ENCODE measurements around the gene IQCE. TPM values are rescaled to one million over a fixed set of nuclear protein-coding genes. Genes with fewer than 3 reads are reported as not detected.
A peak's percentile ranks its signal among the peaks of the same experiment; 100 is the strongest.

IQCE gene
- polyA plus RNA-seq, 1 donor from 2014 or later: 2.3 TPM

- Mint-ChIP-seq H3K4me3 (peak overlapping the region in 1 of 4 donors; percentile 45), H3K36me3 (peaks cover 2% of the 10 kb centered on the region), H3K27ac (no peak overlapping the region), H3K9me3 (no peaks in the 10 kb centered on the region), H3K4me1 (peaks cover 8 to 13% (median 12%) of the 10 kb centered on the region in 3 donors), H3K27me3 (no peaks in the 10 kb centered on the region)
Measured at GRCh38 chr7:2568521-2569223, 9.9 kb downstream of the IQCE start.

- Mint-ChIP-seq H3K27me3 (no peaks in the 10 kb centered on the region), H3K36me3 (peaks cover 7% of the 10 kb centered on the region), H3K27ac (no peak overlapping the region), H3K9me3 (no peaks in the 10 kb centered on the region), H3K4me3 (no peak overlapping the region), H3K4me1 (peaks cover 8 to 13% (median 12%) of the 10 kb centered on the region in 3 donors)
Measured at GRCh38 chr7:2569421-2569820, 10.6 kb downstream of the IQCE start.

GRCh38 chr7:2570021-2570420 is 11.2 kb downstream of the IQCE start:
- Mint-ChIP-seq H3K27ac (no peak overlapping the region), H3K27me3 (no peaks in the 10 kb centered on the region), H3K36me3 (peaks cover 10% of the 10 kb centered on the region), H3K4me3 (no peak overlapping the region), H3K9me3 (no peaks in the 10 kb centered on the region), H3K4me1 (peaks cover 8 to 13% (median 12%) of the 10 kb centered on the region in 3 donors)

- no peak overlapping the region for H3K4me3 Mint-ChIP-seq
- no peaks in the 10 kb centered on the region for H3K27me3 Mint-ChIP-seq
- H3K9me3 Mint-ChIP-seq: no peaks in the 10 kb centered on the region
- H3K27ac Mint-ChIP-seq: no peak overlapping the region
- H3K36me3 Mint-ChIP-seq: peaks cover 13% of the 10 kb centered on the region
- peaks cover 8 to 13% (median 12%) of the 10 kb centered on the region in 3 donors for H3K4me1 Mint-ChIP-seq
Measured at GRCh38 chr7:2571409-2571808, 12.6 kb downstream of the IQCE start.

GRCh38 chr7:2572101-2572842 is 13.5 kb downstream of the IQCE start:
- H3K4me3 Mint-ChIP-seq: no peak overlapping the region
- H3K36me3 Mint-ChIP-seq: peaks cover 13% of the 10 kb centered on the region
- no peak overlapping the region for H3K27ac Mint-ChIP-seq
- no peaks in the 10 kb centered on the region for H3K9me3 Mint-ChIP-seq
- H3K27me3 Mint-ChIP-seq: no peaks in the 10 kb centered on the region
- peaks cover 0 to 6% (median 5%) of the 10 kb centered on the region in 3 donors for H3K4me1 Mint-ChIP-seq

GRCh38 chr7:2573761-2574160 is 15.0 kb downstream of the IQCE start:
- H3K4me3 Mint-ChIP-seq: no peak overlapping the region
- H3K9me3 Mint-ChIP-seq: no peaks in the 10 kb centered on the region
- no peaks in the 10 kb centered on the region for H3K4me1 Mint-ChIP-seq
- peaks cover 13% of the 10 kb centered on the region for H3K36me3 Mint-ChIP-seq
- H3K27ac Mint-ChIP-seq: peak overlapping the region in 1 of 3 donors; percentile 65
- H3K27me3 Mint-ChIP-seq: no peaks in the 10 kb centered on the region

- Mint-ChIP-seq H3K4me3 (no peak overlapping the region), H3K4me1 (no peaks in the 10 kb centered on the region), H3K9me3 (no peaks in the 10 kb centered on the region), H3K27ac (no peak overlapping the region), H3K27me3 (no peaks in the 10 kb centered on the region), H3K36me3 (peaks cover 11% of the 10 kb centered on the region)
Measured at GRCh38 chr7:2575046-2575732, 16.4 kb downstream of the IQCE start.

- H3K4me3 Mint-ChIP-seq: no peak overlapping the region
- H3K27ac Mint-ChIP-seq: peak overlapping the region in 1 of 3 donors; percentile 84
- H3K36me3 Mint-ChIP-seq: peaks cover 15% of the 10 kb centered on the region
- H3K27me3 Mint-ChIP-seq: no peaks in the 10 kb centered on the region
- H3K9me3 Mint-ChIP-seq: no peaks in the 10 kb centered on the region
- no peaks in the 10 kb centered on the region for H3K4me1 Mint-ChIP-seq
Measured at GRCh38 chr7:2575733-2576340, 17.1 kb downstream of the IQCE start.

- Mint-ChIP-seq H3K9me3 (no peaks in the 10 kb centered on the region), H3K36me3 (peaks cover 15% of the 10 kb centered on the region), H3K27ac (no peak overlapping the region), H3K27me3 (no peaks in the 10 kb centered on the region), H3K4me1 (no peaks in the 10 kb centered on the region), H3K4me3 (no peak overlapping the region)
Measured at GRCh38 chr7:2576742-2577491, 18.1 kb downstream of the IQCE start.

- Mint-ChIP-seq H3K27me3 (no peaks in the 10 kb centered on the region), H3K27ac (no peak overlapping the region), H3K4me1 (no peaks in the 10 kb centered on the region), H3K4me3 (no peak overlapping the region), H3K9me3 (no peaks in the 10 kb centered on the region), H3K36me3 (peaks cover 15% of the 10 kb centered on the region)
Measured at GRCh38 chr7:2577914-2578680, 19.3 kb downstream of the IQCE start.

GRCh38 chr7:2580636-2581035 is 21.9 kb downstream of the IQCE start:
- Mint-ChIP-seq H3K36me3 (peaks cover 9% of the 10 kb centered on the region), H3K9me3 (no peaks in the 10 kb centered on the region), H3K4me3 (no peak overlapping the region), H3K27me3 (no peaks in the 10 kb centered on the region), H3K4me1 (no peaks in the 10 kb centered on the region), H3K27ac (peak overlapping the region in 1 of 3 donors; percentile 67)

- H3K27me3 Mint-ChIP-seq: no peaks in the 10 kb centered on the region
- H3K36me3 Mint-ChIP-seq: peaks cover 6% of the 10 kb centered on the region
- H3K27ac Mint-ChIP-seq: no peak overlapping the region
- no peak overlapping the region for H3K4me3 Mint-ChIP-seq
- H3K4me1 Mint-ChIP-seq: no peaks in the 10 kb centered on the region
- H3K9me3 Mint-ChIP-seq: no peaks in the 10 kb centered on the region
Measured at GRCh38 chr7:2582006-2582735, 23.4 kb downstream of the IQCE start.

GRCh38 chr7:2583798-2584580 is 25.2 kb downstream of the IQCE start:
- H3K27me3 Mint-ChIP-seq: no peaks in the 10 kb centered on the region
- H3K4me1 Mint-ChIP-seq: no peaks in the 10 kb centered on the region
- H3K36me3 Mint-ChIP-seq: peaks cover 6% of the 10 kb centered on the region
- H3K4me3 Mint-ChIP-seq: no peak overlapping the region
- H3K9me3 Mint-ChIP-seq: no peaks in the 10 kb centered on the region
- no peak overlapping the region for H3K27ac Mint-ChIP-seq
